ENCODE data around the gene MYOM3. TPM values are rescaled to one million over a fixed set of nuclear protein-coding genes. Genes with fewer than 3 reads are reported as not detected.
"Not testable (repeated sequence)": the region's sequence is repeated elsewhere in the genome, so short reads cannot be mapped to it uniquely, and the experiment has no call there.

MYOM3 gene
- total RNA-seq, 2 donors from 2014 or later = 2.3 to 4.3 TPM

GRCh38 chr1:24048205-24048869, 63.6 kb downstream of the MYOM3 start:
- no peaks in the 10 kb centered on the region for H3K27me3 ChIP-seq
- no peak overlapping the region for H3K4me3 ChIP-seq
- no peaks in the 10 kb centered on the region for H3K9me3 ChIP-seq
- H3K27ac ChIP-seq = no peak overlapping the region
- H3K4me1 ChIP-seq = no peaks in the 10 kb centered on the region
- WGBS, 2 donors = 77 to 86% methylated on average over 6 of the region's 6 CpGs
- H3K36me3 ChIP-seq (replicated peaks in 1 of 2; ENCODE audit: insufficient read depth in 1 of 2, low read depth in 2 of 2) = no peaks in the 10 kb centered on the region
- ATAC-seq = no peak
- intact Hi-C loops (cut with DNase I) = no loop called here
- no peak for TF ChIP-seq CTCF (IDR thresholded peaks at IDR 0.05)
- TF ChIP-seq POLR2A (IDR thresholded peaks at IDR 0.05) = no peak
- DNase-seq = no peak

GRCh38 chr1:24047110-24047477, 64.8 kb downstream of the MYOM3 start:
- H3K27ac ChIP-seq = no peak overlapping the region

GRCh38 chr1:24045771-24046170, 66.2 kb downstream of the MYOM3 start:
- no peak for DNase-seq
- Histone ChIP-seq H3K27me3 (no peaks in the 10 kb centered on the region), H3K4me3 (no peak overlapping the region), H3K4me1 (no peaks in the 10 kb centered on the region), H3K9me3 (no peaks in the 10 kb centered on the region), H3K27ac (no peak overlapping the region), H3K36me3 (replicated peaks in 1 of 2; ENCODE audit: insufficient read depth in 1 of 2, low read depth in 2 of 2) (no peaks in the 10 kb centered on the region)
- ATAC-seq = no peak
- 59 to 61% methylated on average over 2 of the region's 2 CpGs for WGBS, 2 donors
- intact Hi-C loops (cut with DNase I) = no loop called here
- TF ChIP-seq POLR2A (IDR thresholded peaks at IDR 0.05) = no peak
- TF ChIP-seq CTCF (IDR thresholded peaks at IDR 0.05) = no peak

More at GRCh38 chr1:24047110-24047477, 64.8 kb downstream of the MYOM3 start:
- no peak overlapping the region for H3K4me3 ChIP-seq
- H3K9me3 ChIP-seq = no peaks in the 10 kb centered on the region
- intact Hi-C loops (cut with DNase I) = no loop called here
- no peak for TF ChIP-seq POLR2A (IDR thresholded peaks at IDR 0.05)
- no peak for TF ChIP-seq CTCF (IDR thresholded peaks at IDR 0.05)
- no peak for DNase-seq
- no peaks in the 10 kb centered on the region for H3K4me1 ChIP-seq
- ATAC-seq = no peak
- no peaks in the 10 kb centered on the region for H3K36me3 ChIP-seq (replicated peaks in 1 of 2; ENCODE audit: insufficient read depth in 1 of 2, low read depth in 2 of 2)
- whole genome bisulfite sequencing, 2 donors = 56 to 83% methylated on average over 3 of the region's 3 CpGs
- H3K27me3 ChIP-seq = no peaks in the 10 kb centered on the region

GRCh38 chr1:24044672-24045071, 67.3 kb downstream of the MYOM3 start:
- H3K4me1 ChIP-seq; H3K27ac ChIP-seq; H3K27me3 ChIP-seq; H3K9me3 ChIP-seq; ATAC-seq; H3K4me3 ChIP-seq; H3K36me3 ChIP-seq (replicated peaks in 1 of 2; ENCODE audit: insufficient read depth in 1 of 2, low read depth in 2 of 2); intact Hi-C loops (cut with DNase I); DNase-seq: not testable (repeated sequence)
- 77 to 91% methylated on average over 5 of the region's 5 CpGs for WGBS, 2 donors

GRCh38 chr1:24043345-24044032, 68.4 kb downstream of the MYOM3 start:
- DNase-seq (no peak), ATAC-seq (no peak)
- Histone ChIP-seq H3K9me3 (no peaks in the 10 kb centered on the region), H3K4me1 (no peaks in the 10 kb centered on the region), H3K4me3 (no peak overlapping the region), H3K27ac (no peak overlapping the region), H3K36me3 (replicated peaks in 1 of 2; ENCODE audit: insufficient read depth in 1 of 2, low read depth in 2 of 2) (no peaks in the 10 kb centered on the region), H3K27me3 (no peaks in the 10 kb centered on the region)
- no peak for TF ChIP-seq CTCF (IDR thresholded peaks at IDR 0.05)
- no peak for TF ChIP-seq POLR2A (IDR thresholded peaks at IDR 0.05)
- WGBS, 2 donors = 73 to 83% methylated on average over 1 of the region's 1 CpG
- intact Hi-C loops (cut with DNase I) = no loop called here

Data from body of pancreas (tissue), 4 donors.